Amygdala (tissue), 56 donors: ENCODE data around the gene FBXO31.
"Not testable (repeated sequence)": the region's sequence is repeated elsewhere in the genome, so short reads cannot be mapped to it uniquely, and the experiment has no call there.

Source experiments
- DNase-seq, 56 donors: peaks; one replicate each; lab custom pipeline; 2025; lab: John Stamatoyannopoulos, UW

The FBXO31 gene

DNA sequence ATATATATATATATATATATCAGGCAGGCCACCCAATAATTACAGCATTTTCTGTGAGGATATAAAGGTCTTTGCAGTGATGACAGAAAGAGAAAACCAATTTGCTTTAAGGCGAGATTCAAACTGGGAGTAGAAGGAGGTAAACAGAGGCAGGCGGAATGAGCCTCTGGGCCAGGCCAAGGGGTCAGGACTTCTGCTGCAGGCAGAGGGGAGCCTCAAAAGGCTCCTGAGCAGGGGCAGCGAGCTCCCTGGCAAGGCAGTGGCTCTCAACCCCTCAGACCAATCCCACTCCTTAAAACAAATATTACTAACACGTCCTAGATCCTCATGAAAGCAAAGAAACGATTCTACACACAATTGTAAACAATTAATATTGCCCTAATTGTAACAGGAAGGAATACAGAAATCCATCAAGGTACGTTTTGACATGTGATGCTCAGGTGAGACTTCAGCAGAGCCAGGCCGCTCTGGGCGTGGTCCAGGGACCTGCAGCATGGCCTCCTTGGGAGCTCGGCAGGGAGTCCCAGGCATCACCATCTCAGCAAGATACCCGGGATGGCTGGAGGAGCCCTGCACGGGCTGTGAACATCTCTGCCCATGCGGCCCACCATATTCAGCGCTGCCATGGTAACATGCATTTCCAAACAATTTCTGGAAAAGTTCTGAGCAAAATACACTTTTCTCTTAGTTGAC is 18.4 kb downstream of the FBXO31 start:
- DNase-seq = no peak

DNA sequence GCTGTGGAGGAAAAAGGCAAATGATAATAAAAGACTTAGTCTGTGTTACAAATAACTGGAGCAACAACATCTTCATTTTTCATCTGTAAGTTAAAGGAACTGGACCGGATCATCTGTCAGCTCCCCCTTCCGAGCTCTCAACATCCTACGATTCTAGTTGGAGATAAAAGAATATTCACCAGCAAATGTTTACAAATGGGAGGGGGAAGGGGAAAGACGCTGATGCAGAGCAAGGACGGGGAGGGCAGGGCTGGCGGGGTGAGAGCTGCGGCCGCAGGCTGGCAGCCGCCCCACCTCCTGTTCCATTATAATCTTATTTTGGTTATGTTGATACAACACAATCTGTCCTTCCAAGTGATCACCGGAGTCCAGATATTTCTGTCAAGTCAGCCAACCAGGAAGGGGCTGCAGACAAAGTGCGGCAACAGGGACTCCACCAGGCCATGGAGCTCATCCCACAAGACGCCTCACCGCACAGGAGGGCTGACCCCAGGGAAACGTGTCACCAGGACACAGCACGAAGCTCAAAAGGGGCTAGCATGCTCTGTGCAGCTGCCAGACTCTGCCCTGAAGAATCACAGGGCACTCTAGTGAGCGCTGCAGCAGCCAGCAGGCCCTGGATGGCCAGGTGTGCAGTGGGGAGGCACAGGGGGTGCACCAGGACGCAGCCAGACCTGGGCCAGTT is 19.7 kb downstream of the FBXO31 start:
- DNase-seq = peak in 1 of 56 donors; percentile 31

DNA sequence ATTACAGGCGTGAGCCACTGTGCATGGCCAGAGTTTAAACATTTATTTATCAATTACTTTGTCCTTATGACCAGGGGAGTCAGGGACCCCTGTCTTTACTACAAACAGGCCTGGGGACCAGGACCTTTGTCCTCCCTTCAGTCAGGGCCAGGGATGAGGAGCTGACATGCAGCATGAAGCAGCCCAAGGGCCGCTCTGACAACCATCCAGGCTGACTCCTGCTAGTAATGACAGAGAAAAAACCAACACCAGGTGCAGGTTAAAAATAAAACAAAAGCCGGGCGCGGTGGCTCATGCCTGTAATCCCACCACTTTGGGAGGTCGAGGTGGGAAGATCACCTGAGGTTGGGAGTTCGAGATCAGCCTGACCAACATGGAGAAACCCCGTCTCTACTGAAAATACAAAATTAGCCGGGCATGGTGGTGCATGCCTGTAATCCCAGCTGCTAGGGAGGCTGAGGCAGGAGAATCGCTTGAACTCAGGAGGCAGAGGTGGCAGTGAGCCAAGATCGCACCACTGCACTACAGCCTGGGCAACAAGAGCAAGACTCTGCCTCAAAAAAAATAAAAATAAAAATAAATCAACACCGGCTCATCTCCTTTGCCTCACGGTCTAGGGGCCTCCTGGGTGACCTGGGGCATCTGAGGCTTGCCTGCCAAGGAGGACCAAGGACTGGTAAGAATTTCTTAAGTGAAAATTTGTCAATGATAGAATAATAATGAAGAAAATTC is 20.6 kb downstream of the FBXO31 start:
- DNase-seq = not testable (repeated sequence)

DNA sequence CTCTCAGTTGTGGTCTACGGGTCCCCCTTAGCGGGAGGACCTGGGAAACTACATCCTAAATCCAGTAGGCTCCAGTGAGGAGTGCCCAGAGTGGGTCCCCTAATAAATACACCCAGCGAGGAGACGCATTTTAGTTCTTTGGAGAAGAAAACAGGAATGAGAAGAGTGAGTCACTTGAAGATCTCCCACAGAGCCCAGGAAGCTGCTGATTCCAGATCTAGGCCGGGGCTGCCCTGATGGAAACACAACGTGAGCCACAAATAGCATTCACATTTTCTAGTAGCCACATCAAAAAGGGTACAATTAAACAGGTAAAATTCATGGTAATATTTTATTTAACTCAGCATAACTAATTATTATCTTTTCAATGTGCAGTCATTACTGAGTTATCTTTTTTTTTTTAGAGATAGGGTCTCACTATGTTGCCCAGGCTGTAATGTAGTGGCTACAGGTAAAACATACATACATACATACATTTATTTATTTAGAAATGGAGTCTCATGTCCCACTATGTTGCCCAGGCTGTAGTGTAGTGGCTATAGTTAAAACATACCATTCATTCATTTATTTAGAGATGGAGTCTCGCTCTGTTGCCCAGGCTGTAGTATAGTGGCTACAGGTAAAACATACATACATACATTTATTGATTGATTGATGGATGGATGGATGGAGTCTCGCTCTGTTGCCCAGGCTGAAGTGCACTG is 21.5 kb downstream of the FBXO31 start:
- no peak for DNase-seq

DNA sequence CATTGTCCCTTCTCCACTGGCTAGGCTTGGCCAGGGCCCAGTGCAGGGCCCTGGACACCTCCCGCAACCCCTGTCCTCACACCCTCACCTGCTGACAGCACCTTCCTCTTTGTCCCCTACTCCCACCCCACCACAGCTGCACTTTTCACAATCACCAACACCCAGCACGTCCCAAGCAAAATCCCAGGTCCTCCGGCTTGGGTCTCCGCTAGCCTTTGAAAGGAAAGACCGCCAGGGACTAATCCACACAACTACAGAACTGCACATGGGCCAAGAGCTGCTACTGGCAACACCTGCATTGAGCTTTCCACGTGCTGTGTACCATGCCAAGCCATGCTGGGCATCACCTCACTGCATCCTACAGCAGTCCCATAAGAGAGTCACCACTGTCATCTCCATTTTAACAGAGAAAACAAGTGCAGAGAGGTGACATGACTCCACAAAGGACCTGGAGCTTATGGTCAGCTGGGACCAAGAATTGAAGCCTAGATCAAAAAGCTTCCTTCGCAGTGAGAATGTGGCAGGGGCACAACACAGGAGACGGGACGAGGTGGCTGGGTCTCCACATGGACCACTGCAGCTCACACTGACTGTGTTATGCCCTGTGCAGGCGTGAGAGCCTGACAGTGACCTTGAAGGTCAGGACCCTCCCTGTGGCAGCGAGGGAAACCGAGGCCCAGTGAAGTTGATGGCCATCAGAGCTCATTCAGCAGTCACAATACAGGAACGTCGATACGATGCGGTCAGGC is 22.5 kb downstream of the FBXO31 start:
- no peak for DNase-seq

DNA sequence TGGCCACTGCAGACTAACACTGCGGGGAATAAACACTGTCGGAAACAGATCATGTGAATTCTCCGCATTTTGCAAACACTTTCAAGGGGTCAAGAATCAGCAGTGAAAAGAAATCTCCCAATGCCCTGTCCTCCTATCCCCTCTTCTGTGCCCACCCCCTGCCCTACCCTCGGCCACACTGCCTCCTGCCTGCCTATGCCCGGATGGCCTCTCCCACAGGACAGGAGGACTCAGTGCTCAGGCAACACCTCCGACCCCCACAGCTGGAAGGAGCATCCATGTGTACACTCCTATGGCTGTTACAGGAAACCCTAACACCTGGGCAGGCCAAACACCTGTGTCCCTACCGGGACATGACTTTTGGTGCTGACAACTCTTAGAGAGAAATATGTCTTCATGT is 24.5 kb downstream of the FBXO31 start:
- no peak for DNase-seq

DNA sequence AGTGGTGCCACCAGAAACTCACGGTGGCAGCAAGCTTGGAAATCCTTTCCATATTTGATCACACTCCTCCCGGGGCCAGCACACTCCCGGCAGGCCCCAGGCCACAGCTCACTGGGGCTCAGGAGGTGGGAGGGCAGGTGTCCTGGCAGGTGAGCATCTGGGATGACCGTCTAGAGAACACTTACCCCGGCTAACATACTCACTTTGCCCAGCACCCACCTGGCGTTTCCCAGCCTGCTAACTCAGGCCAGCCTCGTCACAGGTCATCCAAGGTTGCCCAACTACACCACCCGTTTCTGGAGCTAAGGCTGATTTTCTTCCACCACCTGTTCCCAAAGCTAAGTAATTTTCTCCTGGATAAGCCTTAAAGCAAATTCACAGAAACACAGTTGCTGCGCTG is 24.9 kb downstream of the FBXO31 start:
- no peak for DNase-seq

DNA sequence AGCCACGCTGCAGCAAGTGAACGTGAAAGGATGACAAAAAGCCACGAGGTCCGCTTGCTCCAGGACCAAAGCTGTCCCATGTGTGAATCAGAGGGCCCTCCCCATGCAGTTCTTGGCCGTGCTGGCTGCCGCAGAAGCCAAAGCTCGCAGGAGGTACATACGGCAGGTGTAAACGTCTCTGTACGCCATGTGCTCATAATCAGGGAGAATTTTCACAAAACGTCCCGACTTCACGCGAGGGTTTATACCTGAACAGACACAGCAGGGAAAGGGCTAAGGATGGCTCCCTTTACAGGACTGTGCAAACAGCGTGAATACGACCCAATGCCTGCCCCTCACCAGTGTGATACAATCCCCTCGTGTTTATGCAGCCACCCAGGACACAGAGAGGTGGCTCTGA is 25.3 kb downstream of the FBXO31 start:
- no peak for DNase-seq

DNA sequence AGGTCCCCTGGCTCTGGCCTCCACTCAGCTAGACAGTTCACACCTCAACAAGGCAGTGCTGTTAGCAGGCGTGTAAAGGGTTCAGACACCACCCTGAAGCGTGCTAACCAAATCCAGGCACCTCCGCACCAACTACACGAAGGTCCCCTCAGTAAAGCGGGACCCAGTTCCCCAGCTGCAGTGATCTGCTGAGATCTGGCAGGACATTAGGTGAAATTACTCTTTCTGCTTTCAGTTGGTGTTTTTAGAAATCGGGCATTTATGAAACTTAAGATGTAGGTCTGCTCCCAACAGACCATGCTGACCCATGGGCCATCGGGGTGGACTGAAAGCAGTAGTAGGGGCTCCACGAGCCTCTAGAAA is 27.1 kb downstream of the FBXO31 start:
- DNase-seq = no peak

DNA sequence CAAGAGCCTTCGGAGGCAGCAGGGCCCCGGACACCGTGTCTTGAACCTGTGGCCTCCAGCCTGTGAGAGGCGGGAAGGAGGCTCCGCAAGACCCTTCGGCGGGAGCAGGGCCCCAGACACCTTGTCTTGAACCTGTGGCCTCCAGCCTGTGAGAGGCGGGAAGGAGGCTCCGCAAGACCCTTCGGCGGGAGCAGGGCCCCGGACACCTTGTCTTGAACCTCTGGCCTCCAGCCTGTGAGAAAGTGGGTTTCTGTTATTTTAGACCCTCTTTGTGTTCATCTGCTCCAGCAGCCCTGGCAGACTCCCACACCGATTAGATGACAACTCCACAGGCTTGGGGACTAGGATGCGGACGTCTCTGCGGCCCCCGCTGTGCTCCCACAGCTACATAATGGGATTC is 30.0 kb downstream of the FBXO31 start:
- DNase-seq = no peak

DNA sequence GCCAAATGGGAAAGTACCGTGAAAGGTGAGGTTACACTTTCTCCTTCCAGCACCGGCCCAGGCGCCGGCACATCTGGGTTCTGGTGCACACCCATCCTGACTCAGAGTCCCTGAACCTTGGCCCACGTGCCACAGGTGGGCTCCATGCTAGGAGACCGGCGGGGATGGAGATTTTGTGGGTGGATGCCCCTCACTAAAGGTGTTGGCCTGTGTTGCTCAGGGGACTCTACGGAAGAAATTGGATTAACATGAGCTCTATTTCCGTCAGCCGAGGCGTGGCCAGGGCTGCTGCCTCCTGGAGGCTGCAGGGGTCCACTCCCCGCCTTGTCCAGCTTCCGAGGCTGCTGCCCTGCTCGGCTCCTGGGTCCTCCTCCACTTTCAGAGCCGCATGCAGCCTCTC is 30.8 kb downstream of the FBXO31 start:
- no peak for DNase-seq

DNA sequence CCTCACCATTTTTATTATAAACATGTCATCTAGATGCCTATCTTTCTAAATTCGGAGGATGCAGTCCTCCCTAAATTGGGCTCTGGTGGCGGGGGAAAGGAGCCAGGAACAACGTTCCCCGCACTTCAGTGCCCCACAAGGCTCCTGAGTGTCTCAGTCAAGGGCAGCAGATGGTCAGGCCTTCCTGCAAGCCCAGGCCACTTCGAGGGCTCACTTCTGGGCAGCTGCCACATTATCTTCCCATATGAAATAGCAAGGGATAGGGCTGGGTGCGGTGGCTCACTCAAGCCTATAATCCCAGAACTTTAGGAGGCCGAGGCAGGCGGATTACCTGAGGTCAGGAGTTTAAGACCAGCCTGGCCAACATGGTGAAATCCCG is 32.3 kb downstream of the FBXO31 start:
- DNase-seq = no peak

DNA sequence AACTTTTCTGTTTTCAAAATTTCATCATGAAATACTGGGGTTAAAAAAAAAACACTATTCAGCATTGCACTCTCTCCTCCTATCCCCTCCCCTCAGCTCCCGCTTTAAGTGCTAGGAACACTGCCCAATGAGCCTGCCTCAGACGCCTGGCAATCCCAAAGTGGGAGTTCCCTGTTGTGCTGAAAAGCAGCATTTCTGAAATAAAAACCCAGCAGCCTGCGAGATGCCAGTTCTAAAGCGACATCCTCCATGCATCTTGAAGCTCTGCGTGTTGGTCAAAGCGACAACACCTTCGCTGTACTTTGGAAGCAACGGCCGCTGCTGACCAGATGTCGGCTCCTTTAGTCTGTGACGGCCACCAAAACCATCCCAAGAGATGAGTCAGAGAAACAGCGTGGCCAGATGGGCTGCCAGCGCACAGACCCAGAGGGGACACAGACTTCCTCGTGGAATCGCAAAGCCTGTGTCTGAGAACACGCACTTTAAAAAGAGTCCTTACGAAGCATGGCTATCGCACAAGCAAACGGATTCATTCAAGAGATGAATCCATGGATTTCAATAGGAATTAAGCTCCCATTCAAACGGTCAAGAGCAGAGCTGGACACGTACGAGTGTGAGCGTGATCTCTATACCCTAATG is 32.8 kb downstream of the FBXO31 start:
- peak in 35 of 56 donors; percentile 6 to 68 (median 39) for DNase-seq

DNA sequence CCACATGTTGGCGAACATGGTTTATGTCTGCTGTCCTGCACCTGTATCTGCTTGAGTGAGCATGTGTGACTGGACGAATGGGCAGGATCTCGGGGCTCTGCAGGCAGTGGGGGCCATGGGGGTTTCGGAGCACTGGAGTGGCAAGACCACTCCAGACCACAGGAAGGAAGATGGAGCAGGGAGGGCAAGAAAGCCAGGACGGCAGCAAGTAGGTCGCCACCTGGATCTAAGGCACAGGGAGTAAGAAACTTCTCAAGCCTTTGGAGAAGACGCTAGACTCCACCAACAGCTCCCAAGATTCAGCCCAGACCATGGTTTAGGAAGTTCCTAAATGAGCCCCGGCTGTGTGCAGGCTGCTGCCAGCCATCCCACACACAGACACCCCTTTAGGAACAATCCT is 33.5 kb downstream of the FBXO31 start:
- no peak for DNase-seq

DNA sequence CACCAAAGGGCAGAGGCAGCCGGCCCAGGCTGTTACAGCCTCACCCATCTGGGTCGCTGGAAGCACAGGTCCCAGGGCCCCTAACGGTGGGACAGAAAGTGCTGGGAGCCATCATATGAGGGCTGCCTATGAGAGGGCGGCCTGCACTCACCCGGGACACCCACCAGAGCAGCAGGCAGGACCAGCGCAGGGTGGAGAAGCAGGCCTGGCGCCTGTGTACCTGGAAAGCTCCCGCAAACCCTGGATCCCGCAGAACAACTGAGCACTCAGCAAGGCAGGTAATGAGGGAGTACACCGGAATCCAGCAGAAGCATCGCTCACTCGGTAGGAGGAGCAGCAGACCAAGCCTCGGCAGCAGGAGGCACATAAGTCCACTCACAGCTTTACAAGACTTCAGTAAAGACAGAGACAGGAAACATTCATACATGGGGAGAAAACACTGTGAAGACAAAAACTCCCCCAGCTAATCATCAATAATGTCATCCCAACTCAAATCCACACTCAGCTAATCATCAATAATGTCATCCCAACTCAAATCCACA is 34.9 kb downstream of the FBXO31 start:
- no peak for DNase-seq

DNA sequence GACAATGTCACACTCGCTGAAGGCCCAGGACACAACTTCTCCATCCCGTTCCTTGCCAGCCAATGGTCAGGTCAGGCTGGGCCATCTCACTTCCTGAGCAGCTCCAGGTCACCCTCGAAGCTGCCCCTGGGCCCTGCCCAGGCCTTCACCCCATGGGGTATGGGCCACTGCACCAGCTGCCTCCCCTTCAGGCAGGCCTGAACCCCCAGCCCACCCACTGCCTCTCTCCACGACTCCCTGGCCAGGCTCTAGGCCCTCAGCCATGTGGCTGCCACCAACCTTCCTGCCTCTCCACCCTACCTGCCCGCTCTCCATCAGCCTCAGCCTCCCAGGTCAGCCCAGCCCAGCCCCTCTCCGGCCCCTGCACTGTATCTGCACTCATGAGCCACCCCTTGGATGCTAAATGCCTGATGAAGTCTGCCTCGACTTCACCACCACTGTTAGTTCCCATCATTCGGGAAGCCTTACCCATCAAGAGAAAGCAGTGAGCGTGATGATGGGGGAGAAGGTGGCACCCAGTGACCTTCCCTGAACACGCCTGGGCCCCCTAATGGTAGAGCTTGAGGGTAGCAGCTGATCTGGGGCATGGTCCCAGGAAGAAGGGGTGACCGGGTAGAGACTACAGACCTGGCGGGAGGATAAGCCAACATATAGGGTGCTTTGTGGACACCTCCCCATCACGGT is 35.5 kb downstream of the FBXO31 start:
- DNase-seq = no peak

DNA sequence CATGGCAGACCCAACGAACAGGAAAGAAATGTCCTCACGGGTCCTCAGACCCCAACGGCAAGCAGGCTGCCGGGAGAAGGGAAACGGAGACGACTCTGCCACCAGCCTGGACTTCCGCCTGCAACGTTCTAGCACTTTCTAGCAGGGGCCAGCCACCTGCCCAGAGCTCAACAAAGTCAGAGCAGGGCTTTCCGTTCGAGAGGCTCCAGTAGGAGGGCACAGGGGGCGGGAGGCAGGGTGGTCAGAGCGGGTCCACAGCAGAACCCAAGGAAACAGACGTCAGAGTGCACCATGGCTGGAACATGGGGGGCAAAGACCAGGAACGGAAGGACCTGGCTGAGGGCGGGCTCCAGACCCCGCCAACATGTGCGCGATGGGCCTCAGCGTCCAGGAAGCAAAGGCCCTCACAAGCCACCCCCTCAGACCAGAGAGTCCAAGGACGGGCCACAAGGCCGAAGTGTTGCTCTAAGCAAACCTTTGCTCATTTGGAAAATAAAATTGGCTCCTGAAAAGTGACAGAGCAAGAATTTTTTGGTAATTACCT is 37.0 kb downstream of the FBXO31 start:
- no peak for DNase-seq

DNA sequence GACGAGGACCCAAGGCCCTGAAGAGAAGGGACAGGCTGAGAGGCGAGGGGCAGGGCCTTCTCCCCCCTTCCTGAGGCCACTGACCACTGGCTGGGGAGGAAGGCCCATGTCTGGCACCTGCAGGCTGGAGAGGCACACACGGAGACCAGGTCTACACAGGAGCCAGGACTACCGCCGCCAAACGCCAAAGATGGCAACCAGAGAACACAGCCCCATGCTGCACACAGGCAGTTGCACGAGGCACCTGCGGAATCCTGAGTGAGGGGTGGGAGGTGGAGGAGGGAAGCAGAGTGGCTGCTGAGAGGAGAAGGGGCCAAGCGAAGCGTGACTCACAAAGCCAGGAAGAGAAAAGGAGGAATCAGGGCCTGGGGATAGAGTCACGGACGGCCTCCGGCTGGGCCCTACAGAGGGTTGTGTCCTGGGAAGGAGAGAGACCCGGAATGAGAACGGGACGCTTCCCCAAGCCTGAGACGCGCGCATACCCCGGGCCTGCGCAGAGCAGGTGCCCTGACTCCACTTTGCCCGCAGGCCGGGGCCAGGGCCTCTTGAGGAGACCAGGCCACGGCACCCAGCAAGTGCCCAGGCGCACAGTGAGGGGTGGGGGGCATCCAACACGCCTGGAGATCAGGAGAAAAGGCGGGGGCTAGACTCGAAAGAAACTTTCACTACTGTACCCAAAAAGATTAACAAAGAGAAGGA is 37.7 kb downstream of the FBXO31 start:
- no peak for DNase-seq
